IPS-11a (cell line): ENCODE data around the gene PHKB.

Experiments used
- H3K4me3 ChIP-seq: one replicate; pipeline ENCODE4 v1.5.1; 2013; ENCODE audit warnings: low read depth, low read length, control low read depth

The PHKB gene

GRCh38 chr16:47617732-47618131, 156.6 kb downstream of the PHKB start:
- no peak overlapping the region for H3K4me3 ChIP-seq

- no peak overlapping the region for H3K4me3 ChIP-seq
Measured at GRCh38 chr16:47622451-47623176, 161.5 kb downstream of the PHKB start.

GRCh38 chr16:47624563-47624962, 163.4 kb downstream of the PHKB start:
- no peak overlapping the region for H3K4me3 ChIP-seq

GRCh38 chr16:47625115-47625567, 164.0 kb downstream of the PHKB start:
- no peak overlapping the region for H3K4me3 ChIP-seq

- H3K4me3 ChIP-seq: no peak overlapping the region
Measured at GRCh38 chr16:47626246-47626645, 165.1 kb downstream of the PHKB start.

GRCh38 chr16:47627085-47627639, 166.0 kb downstream of the PHKB start:
- no peak overlapping the region for H3K4me3 ChIP-seq

- H3K4me3 ChIP-seq: no peak overlapping the region
Measured at GRCh38 chr16:47627721-47628120, 166.6 kb downstream of the PHKB start.

GRCh38 chr16:47631131-47631530, 170.0 kb downstream of the PHKB start:
- H3K4me3 ChIP-seq: no peak overlapping the region

GRCh38 chr16:47634126-47634525, 173.0 kb downstream of the PHKB start:
- H3K4me3 ChIP-seq: no peak overlapping the region

- H3K4me3 ChIP-seq: no peak overlapping the region
Measured at GRCh38 chr16:47634727-47635126, 173.6 kb downstream of the PHKB start.

- H3K4me3 ChIP-seq: no peak overlapping the region
Measured at GRCh38 chr16:47636501-47637099, 175.5 kb downstream of the PHKB start.

GRCh38 chr16:47638175-47638574, 177.0 kb downstream of the PHKB start:
- no peak overlapping the region for H3K4me3 ChIP-seq

GRCh38 chr16:47640661-47641060, 179.5 kb downstream of the PHKB start:
- H3K4me3 ChIP-seq: no peak overlapping the region

- H3K4me3 ChIP-seq: no peak overlapping the region
Measured at GRCh38 chr16:47643323-47644000, 182.3 kb downstream of the PHKB start.

GRCh38 chr16:47644166-47644565, 183.0 kb downstream of the PHKB start:
- H3K4me3 ChIP-seq: no peak overlapping the region

GRCh38 chr16:47644661-47645060, 183.5 kb downstream of the PHKB start:
- no peak overlapping the region for H3K4me3 ChIP-seq

GRCh38 chr16:47646914-47647313, 185.8 kb downstream of the PHKB start:
- no peak overlapping the region for H3K4me3 ChIP-seq

GRCh38 chr16:47657032-47657431, 195.9 kb downstream of the PHKB start:
- H3K4me3 ChIP-seq: no peak overlapping the region

- no peak overlapping the region for H3K4me3 ChIP-seq
Measured at GRCh38 chr16:47657977-47658376, 196.8 kb downstream of the PHKB start.

GRCh38 chr16:47660540-47660939, 199.4 kb downstream of the PHKB start:
- no peak overlapping the region for H3K4me3 ChIP-seq

- H3K4me3 ChIP-seq: no peak overlapping the region
Measured at GRCh38 chr16:47664653-47665325, 203.7 kb downstream of the PHKB start.
